Smooth muscle cell of the brain vasculature (primary cell): ENCODE data around the gene CLDN34.

Experiments used
- DNase-seq: peaks from one replicate; pipeline ENCODE4 v3.0.0-alpha.2; 2012; ENCODE audit warnings: low read depth, low spot score

The CLDN34 gene, protein sequence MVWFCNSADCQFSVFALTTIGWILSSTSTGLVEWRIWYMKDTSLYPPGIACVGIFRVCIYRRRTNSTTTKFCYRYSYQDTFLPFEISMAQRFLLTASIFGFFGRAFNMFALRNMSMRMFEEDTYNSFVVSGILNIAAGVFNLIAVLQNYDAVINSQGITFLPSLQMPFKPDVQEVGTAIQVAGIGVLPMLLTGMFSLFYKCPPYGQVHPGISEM

GRCh38 chrX:9966775-9967408 is at the start of gene CLDN34:
Gene CLDN34, plus strand, starts transcription at chrX:9967358. Its CDS starts 0 bp downstream, at chrX:9967358.
- no peak for DNase-seq

DNA sequence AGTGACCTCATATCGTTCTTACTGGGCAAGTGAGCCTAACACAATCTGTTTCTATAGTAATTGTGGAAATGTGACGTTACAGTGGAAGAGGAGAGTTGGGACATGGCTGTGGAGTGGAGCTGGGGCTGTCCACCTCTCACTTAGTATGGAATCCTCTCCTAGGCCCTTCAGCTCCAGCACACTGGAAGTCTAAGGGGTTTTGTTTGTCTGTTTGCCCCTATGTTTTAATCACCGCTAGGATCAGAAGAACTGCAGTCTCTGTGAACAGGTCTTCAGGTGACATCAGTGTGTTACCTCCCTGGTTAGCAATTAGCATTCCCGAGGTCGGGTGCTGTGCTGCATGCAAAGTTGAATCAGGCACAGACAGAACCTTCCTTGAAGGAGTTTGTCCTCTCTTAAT is 49.3 kb upstream of the CLDN34 start:
- DNase-seq = no peak

- DNase-seq = no peak
Measured at GRCh38 chrX:9919632-9920172, 47.5 kb upstream of the CLDN34 start.

GRCh38 chrX:9921407-9921806 is 45.8 kb upstream of the CLDN34 start:
- no peak for DNase-seq

DNA sequence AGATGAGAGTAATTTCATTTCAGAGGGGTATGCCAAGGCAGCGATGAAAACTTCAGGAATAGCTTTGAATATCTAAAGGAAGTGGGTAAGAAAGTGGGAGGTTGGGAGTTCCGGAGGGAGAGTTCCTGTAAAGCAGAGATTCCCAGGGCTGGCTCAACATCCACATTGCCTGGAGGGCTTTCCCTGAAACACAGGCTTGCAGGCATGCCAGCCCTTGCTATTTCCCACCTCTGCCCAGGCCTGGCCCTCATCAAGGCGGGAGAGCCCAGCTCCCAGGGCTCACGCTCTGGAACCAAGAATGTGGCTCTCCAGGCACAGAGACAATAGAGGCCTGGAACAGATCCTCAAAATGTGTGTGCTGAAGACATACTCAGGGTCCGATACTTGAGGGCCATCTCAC is 43.8 kb upstream of the CLDN34 start:
- no peak for DNase-seq

DNA sequence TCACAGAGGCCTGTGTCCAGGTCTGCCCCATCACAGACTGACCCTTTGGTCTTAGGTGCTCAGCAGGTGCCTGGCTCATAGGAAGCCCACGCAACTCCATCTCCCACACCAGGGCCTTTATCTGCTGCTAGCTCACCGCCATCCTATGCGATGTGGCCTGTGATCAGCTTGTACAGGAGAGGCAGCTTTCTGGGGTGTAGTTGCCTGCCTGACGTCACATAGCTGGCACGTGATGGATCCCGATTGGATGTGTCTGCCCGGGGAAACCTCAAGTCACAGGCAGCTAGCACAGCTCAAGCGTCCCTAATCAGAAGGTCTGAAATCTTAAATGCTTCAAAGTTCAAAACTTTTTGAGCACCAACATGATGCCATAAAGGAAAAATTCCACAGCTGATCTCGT is 41.2 kb upstream of the CLDN34 start:
- DNase-seq = no peak

- no peak for DNase-seq
Measured at GRCh38 chrX:9927698-9928482, 39.3 kb upstream of the CLDN34 start.

DNA sequence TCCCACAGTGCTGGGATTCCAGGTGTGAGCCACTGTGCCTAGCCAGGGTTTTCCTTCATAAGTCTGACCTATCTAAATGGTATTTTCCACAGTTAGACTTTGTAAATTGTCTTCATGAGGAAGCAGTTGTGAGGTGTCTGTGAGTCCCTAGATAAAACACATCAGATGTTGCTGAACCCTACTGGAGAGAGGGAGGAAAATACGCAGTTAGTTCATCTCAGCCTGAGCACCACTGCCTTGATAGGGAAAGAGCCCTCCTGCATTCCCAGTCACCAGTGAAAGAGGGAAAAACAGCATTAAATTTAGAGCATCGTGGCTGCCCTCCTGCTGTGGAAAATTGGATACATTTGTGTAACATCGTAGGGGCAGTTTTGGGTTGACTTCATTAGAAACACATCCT is 31.7 kb upstream of the CLDN34 start:
- no peak for DNase-seq

- DNase-seq = no peak
Measured at GRCh38 chrX:9937761-9938160, 29.4 kb upstream of the CLDN34 start.

DNA sequence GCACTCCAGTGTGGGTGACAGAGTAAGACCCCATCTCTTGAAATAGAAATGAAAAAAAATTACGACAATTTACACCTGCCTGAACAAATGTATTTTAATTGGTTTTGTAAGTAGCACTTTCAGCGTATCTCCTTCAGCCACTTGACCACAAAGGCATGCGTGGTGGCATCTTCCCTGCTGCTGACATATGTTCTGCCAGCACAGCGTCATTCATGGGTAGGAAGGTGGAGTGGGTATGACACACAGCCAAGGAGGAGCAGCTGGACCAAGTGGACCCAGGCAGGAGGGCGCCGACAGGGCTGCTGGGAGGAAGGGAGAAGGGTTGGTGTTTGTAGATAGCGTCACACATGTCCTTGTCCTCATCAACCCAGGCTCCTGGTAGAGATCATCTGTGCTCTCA is 28.6 kb upstream of the CLDN34 start:
- DNase-seq = no peak

DNA sequence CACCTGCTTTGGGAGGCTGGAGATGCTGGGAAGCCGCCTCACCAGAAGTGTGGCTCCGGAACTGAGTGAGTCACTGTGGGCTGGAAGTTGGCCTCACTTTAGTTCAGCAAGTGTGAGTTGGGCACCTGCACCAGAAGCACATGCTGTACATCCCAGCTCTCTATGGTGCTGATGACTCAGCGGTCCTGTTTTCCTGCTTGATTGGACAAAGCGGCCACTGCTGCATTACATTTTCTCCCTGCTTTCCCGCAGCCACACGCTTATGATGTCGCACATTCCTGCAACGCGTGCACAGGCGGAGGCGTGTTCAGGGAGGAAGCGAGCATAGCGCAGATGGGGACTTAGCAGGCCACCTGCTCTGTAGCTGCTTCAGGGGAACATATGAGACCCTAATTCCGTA is 26.7 kb upstream of the CLDN34 start:
- peak; percentile 29 for DNase-seq

DNA sequence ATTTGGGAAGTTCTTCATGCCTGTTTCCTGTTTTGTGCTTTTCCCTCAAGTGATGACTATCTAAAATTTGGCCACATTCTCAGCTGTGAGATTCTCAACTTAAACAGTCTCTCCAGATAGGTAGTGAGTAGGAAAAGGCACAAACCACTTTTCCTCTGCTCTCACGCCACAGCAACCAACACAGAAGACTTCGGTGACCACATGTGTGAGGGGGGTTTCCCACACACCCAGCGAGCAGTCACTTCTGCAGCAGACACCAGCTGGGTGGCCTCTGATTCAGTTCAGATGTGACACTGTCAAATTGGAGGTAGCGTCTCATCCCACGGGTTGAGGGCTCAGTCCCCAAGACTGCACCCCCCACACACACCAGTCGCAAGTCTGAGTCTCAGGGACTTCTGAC is 25.1 kb upstream of the CLDN34 start:
- no peak for DNase-seq

GRCh38 chrX:9943420-9943819 is 23.7 kb upstream of the CLDN34 start:
- DNase-seq = no peak

DNA sequence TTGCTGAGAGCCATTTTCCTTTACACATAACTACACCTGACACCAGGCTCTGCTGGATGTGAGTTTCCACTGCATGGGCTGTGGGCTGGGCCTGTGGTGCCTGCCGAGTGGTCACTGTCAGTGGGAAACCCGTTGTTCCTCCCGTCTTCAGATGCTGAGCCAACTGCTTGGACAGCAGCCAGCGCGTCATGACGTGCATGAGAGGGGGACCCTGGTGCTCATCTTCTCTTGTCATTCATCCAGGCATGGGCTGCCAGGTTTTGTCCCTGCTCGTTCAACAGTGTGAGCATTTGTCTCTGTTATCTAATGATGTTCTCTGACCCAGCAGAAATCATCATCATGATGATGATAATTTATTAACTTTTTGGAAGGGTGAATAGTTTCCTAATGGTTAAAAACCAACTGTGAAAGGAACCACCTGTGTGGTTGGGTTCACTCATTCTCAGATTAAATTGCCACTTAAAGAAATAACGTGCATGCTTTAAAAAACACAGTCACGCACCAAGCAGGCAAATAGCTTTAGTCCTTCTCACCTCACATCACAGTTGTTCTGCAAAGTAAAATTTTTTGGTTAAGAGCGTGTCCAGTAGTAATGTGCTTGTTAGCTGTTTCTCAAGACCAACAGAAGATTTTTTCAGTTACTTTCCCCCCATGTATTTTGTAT is 19.9 kb upstream of the CLDN34 start:
- DNase-seq = no peak

DNA sequence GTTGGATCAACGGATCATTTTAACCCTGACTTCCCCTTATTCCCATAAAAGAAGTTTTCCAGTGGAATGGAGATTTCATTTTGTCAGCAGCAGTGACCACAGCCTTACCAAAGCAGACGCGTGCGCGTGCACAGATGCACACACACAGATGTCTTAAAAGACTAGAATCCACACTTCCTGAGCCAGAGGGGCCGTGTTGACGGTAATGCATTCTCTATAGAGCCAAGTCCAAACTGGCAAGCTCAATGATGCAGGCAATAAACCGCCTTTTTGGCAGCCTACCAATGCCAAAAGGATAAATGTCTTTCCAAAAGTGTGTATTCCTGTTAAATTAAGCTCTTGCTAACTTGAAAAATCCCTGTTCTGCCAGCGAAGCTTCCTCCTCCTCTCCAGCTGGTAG is 18.8 kb upstream of the CLDN34 start:
- no peak for DNase-seq

DNA sequence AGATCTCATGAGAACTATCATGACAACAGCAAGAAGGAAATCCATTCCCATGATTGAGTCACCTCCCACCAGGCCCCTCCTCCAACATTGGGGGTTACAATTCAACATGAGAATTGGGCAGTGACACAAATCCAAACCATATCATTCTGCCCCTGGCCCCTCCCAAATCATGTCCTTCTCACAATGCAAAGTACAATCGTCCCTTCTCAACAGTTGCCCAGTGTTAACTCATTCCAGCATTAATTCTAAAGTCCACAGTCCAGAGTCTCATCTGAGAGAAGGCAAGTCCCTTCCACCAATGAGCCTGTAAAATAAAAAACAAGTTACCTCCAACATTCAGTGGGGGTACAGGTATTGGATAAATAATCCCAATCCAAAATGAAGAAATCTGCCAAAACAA is 14.9 kb upstream of the CLDN34 start:
- DNase-seq = no peak

DNA sequence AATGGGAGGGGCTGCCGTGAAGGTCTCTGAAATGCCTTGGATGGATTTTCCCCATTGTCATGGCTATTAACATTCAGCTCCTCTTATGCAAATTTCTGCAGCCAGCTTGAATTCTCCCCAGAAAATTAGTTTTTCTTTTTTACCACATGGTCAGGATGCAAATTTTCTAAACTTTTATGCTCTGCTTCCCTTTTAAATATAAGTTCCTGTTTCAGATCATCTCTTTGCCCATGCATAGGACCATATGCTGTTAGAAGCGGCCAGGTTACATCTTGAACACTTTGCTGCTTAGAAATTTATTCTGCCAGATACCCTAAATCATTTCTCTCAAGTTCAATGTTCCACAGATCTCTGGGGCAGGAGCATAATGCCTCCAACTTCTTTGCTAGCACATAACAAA is 13.8 kb upstream of the CLDN34 start:
- DNase-seq = no peak

GRCh38 chrX:9955506-9955905 is 11.7 kb upstream of the CLDN34 start:
- DNase-seq = no peak

DNA sequence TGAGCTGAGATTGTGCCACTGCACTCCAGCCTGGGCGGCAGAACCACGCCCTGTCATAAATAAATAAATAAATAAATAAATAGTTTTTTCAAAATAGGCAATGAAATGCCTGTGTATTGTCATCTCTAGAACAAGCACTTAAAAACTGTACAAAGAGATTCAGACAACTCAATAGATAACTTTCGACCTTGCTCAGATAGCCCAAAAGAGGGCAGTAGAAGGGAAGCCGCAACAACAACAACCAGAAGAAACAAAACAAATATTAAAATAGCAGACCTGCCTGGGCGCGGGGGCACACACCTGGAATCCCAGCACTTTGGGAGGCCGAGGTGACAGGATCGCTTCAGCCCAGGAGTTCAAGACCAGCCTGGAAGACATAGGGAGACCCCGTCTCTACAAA is 9.4 kb upstream of the CLDN34 start:
- no peak for DNase-seq

GRCh38 chrX:9958183-9958582 is 9.0 kb upstream of the CLDN34 start:
- no peak for DNase-seq

DNA sequence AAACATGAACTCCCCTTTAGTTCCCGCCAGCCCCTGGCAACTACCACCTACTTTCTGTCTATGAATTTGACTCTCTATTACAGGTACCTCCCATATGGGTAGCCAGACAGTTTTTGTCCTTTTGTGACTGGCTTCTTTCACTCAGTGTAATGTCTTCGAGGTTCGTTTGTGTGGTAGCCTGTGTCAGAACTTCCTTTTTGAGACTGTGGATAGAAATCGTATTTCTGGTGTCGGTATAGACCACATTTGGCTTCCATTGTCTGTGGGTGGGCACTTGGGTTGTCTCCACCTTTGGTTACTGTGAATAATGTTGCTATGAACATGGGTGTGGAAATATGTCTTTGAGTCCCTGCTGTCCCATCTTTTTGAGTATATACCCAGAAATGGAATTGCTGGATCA is 5.4 kb upstream of the CLDN34 start:
- DNase-seq = no peak

GRCh38 chrX:9977635-9978034 is 10.5 kb downstream of the CLDN34 start:
- DNase-seq = no peak
